K562 (cell line): ENCODE data around the gene GGCT. TPM values are rescaled to one million over a fixed set of nuclear protein-coding genes. Genes with fewer than 3 reads are reported as not detected.

ENCODE experiments used
- ATAC-seq: fragments of 200-7000 bp; cut with Tn5 transposase; 3 replicates; pipeline ENCODE4 v1.9.1; 2020; ENCODE audit warnings: moderate library complexity
- BruUV-seq: library from RNA; stranded (reverse); fragments of 400-500 nt; replicated peaks from 2 replicates; lab custom pipeline; 2021; lab: Mats Ljungman, UMichigan
- CTCF ChIA-PET: fragments of 300-600 bp; formaldehyde crosslinking; extraction: SDS; loops from one replicate; lab custom pipeline; 2021; ENCODE audit warnings: low intra/inter-chr PET ratio; lab: Yijun Ruan, JAX
- POLR2A ChIA-PET: fragments of 300-600, 350-650 bp; sonication (Branson Sonifier 250); formaldehyde crosslinking; extraction: SDS; loops from one replicate; lab custom pipeline; 2021; ENCODE audit warnings: antibody characterized with exemption, inconsistent platforms; lab: Yijun Ruan, JAX
- DNase-seq, 4 experiments: peaks; one replicate each; pipeline versions ENCODE4 v3.0.0 to v3.0.0-alpha.2; 2011 to 2018; ENCODE audit warnings: low spot score in 3 of 4, mixed read lengths in 3 of 4; ENCODE audit errors: extremely low read depth in 1 of 4
- FAIRE-seq: peaks from 2 replicates; lab custom pipeline; 2011; peaks lifted over from hg19 to GRCh38; lab: Jason Lieb, UNC
- H2AFZ ChIP-seq: 2 replicates; pipeline ENCODE4 v1.6.0; 2011; ENCODE audit warnings: low read depth, low read length, control low read depth, inconsistent platforms
- H3K27ac ChIP-seq: fragments of 200-600 bp; 3 replicates; pipeline ENCODE4 v1.8.0; 2011; ENCODE audit warnings: low read depth, mild to moderate bottlenecking, control low read depth, inconsistent platforms, low read length, moderate library complexity, mixed read lengths; ENCODE audit errors: extremely low read depth
- H3K27me3 ChIP-seq, 2 experiments: fragments of 300-600 bp in 1 of 2; 2 replicates in 1 of 2; 3 replicates in 1 of 2; pipeline versions ENCODE4 v1.6.0 to v1.8.0; 2011; ENCODE audit warnings: inconsistent platforms in 2 of 2, low read length in 2 of 2, mild to moderate bottlenecking in 1 of 2, mixed read lengths in 1 of 2, moderate library complexity in 1 of 2; ENCODE audit not compliant: control insufficient read depth in 2 of 2, insufficient read depth in 2 of 2
- H3K36me3 ChIP-seq: fragments of 300-600 bp; 3 replicates; pipeline ENCODE4 v1.8.0; 2011; ENCODE audit warnings: mild to moderate bottlenecking, low read length, inconsistent platforms; ENCODE audit not compliant: control insufficient read depth, insufficient read depth
- H3K4me1 ChIP-seq, 2 experiments: fragments of 200-600 bp in 1 of 2; replicated peaks in 1 of 2; 2 replicates in 1 of 2; 3 replicates in 1 of 2; pipeline versions ENCODE4 v1.5.1 to v1.8.0; 2011; ENCODE audit warnings: inconsistent platforms in 2 of 2, low read length in 2 of 2, mild to moderate bottlenecking in 1 of 2, mixed read lengths in 1 of 2, moderate library complexity in 1 of 2; ENCODE audit not compliant: control insufficient read depth in 2 of 2, insufficient read depth in 2 of 2
- H3K4me2 ChIP-seq: 2 replicates; pipeline ENCODE4 v1.6.1; 2011; ENCODE audit warnings: low read length, control low read depth, inconsistent platforms, mixed read lengths; ENCODE audit not compliant: insufficient read depth
- H3K4me3 ChIP-seq: fragments of 200-600 bp; sonication (generic), shearing (Covaris generic); 2 replicates; pipeline ENCODE4 v1.5.1; 2016; ENCODE audit warnings: control low read depth, inconsistent platforms
- H3K79me2 ChIP-seq: fragments of 200-600 bp; 3 replicates; pipeline ENCODE4 v1.8.0; 2011; ENCODE audit warnings: low read length, inconsistent platforms; ENCODE audit not compliant: control insufficient read depth, insufficient read depth
- H3K9ac ChIP-seq, 2 experiments: 2 replicates each; pipeline versions ENCODE4 v1.6.0 to v1.6.1; 2011; ENCODE audit warnings: low read depth in 2 of 2, low read length in 2 of 2, control low read depth in 1 of 2, inconsistent platforms in 1 of 2, mild to moderate bottlenecking in 1 of 2, mixed read lengths in 1 of 2; ENCODE audit not compliant: insufficient read depth in 1 of 2
- H3K9me1 ChIP-seq: one replicate; pipeline ENCODE4 v1.6.0; 2011; ENCODE audit warnings: inconsistent platforms, mild to moderate bottlenecking, low read length, moderate library complexity; ENCODE audit not compliant: control insufficient read depth, insufficient read depth
- H3K9me3 ChIP-seq: replicated peaks from 2 replicates; pipeline ENCODE4 v1.5.1; 2011; ENCODE audit warnings: low read depth, low read length, inconsistent platforms; ENCODE audit not compliant: control insufficient read depth, insufficient read depth
- H4K20me1 ChIP-seq: replicated peaks from 2 replicates; pipeline ENCODE4 v1.6.1; 2011; ENCODE audit warnings: low read length, inconsistent platforms, mixed read lengths; ENCODE audit not compliant: control insufficient read depth, insufficient read depth
- BACH1 ChIP-seq: fragments of 200-800 bp; sonication (Bioruptor generic); IDR thresholded peaks from 2 replicates; pipeline ENCODE4 v1.6.1; 2016; ENCODE audit warnings: missing genetic modification characterization, missing compliant biosample characterization
- BCOR ChIP-seq: fragments of 450-650 bp; IDR thresholded peaks from 2 replicates; pipeline ENCODE4 v1.6.1; 2016
- CBFA2T2 ChIP-seq: fragments of 450-650 bp; conservative IDR thresholded peaks from 2 replicates; pipeline ENCODE4 v1.6.1; 2017; ENCODE audit warnings: mild to moderate bottlenecking
- EGR1 ChIP-seq: fragments of 450-650 bp; conservative IDR thresholded peaks from 2 replicates; pipeline ENCODE4 v1.6.1; 2017; ENCODE audit warnings: mild to moderate bottlenecking
- FOXK2 ChIP-seq, 2 experiments: fragments of 450-650 bp; IDR thresholded peaks in 1 of 2; conservative IDR thresholded peaks in 1 of 2; 2 replicates each; pipeline ENCODE4 v1.6.1; 2016; ENCODE audit warnings: low read depth in 2 of 2, mild to moderate bottlenecking in 1 of 2
- HDAC1 ChIP-seq, 2 experiments: fragments of 450-650 bp; IDR thresholded peaks; 2 replicates each; pipeline ENCODE4 v1.6.1; 2016 to 2017; ENCODE audit warnings: inconsistent platforms in 1 of 2, mild to moderate bottlenecking in 1 of 2, moderate library complexity in 1 of 2
- HNRNPUL1 ChIP-seq: fragments of 200-400 bp; formaldehyde crosslinking; IDR thresholded peaks from 2 replicates; pipeline ENCODE4 v1.6.1; 2017; ENCODE audit warnings: low read length
- KAT8 ChIP-seq: fragments of 450-650 bp; IDR thresholded peaks from 2 replicates; pipeline ENCODE4 v1.6.1; 2016; ENCODE audit warnings: low read depth, mild to moderate bottlenecking
- MCM7 ChIP-seq, 2 experiments: fragments of 450-650 bp; IDR thresholded peaks; 2 replicates each; pipeline ENCODE4 v1.6.1; 2016 to 2018
- NELFE ChIP-seq: IDR thresholded peaks from 2 replicates; pipeline ENCODE4 v1.6.1; 2011; ENCODE audit warnings: mild to moderate bottlenecking; ENCODE audit not compliant: insufficient read depth, insufficient read length
- PML ChIP-seq: IDR thresholded peaks from 2 replicates; pipeline ENCODE4 v1.6.1; 2012; ENCODE audit warnings: low read length, inconsistent platforms
- SMARCB1 ChIP-seq: IDR thresholded peaks from 2 replicates; pipeline ENCODE4 v1.6.1; 2011; ENCODE audit warnings: improper control_type of control experiment, low read depth; ENCODE audit not compliant: insufficient read length
- TRIM28 ChIP-seq: fragments of 450-650 bp; IDR thresholded peaks from 2 replicates; pipeline ENCODE4 v1.6.1; 2017
- ZNF134 ChIP-seq: fragments of 250-450 bp; sonication (Bioruptor Pico); conservative IDR thresholded peaks from 2 replicates; pipeline ENCODE4 v1.4.0; 2020
- ZNF311 ChIP-seq: fragments of 250-450 bp; sonication (Bioruptor Pico); IDR thresholded peaks from 2 replicates; pipeline ENCODE4 v1.4.0; 2020; ENCODE audit warnings: mild to moderate bottlenecking, moderate library complexity
- ZNF707 ChIP-seq: fragments of 250-450 bp; sonication (Bioruptor Pico); conservative IDR thresholded peaks from 2 replicates; pipeline ENCODE4 v1.8.0; 2022; ENCODE audit warnings: inconsistent platforms, mild to moderate bottlenecking, moderate library complexity
- WGBS: fragments of 100-300 bp; shearing (Covaris generic); methylation state at CpG from one replicate; pipeline ENCODE4 v1.1.6; 2016; ENCODE audit warnings: low coverage, mixed read lengths; ENCODE audit not compliant: insufficient coverage; ENCODE audit errors: missing lambda C conversion rate; 5-methylcytosine and 5-hydroxymethylcytosine counted together
- in situ Hi-C: fragments of 300-500 bp; cut with MboI; formaldehyde crosslinking; loops from 4 replicates; pipeline ENCODE4 v1.15.0; 2018; ENCODE audit warnings: inconsistent platforms, mixed read lengths
- intact Hi-C: fragments of 100-400 bp; cut with micrococcal nuclease; formaldehyde crosslinking; loops from 2 replicates; pipeline ENCODE4 v1.14.2; 2022
- polyA plus RNA-seq, 8 experiments: library from polyadenylated mRNA; depleted of rRNA in 4 of 8; stranded (reverse) in 5 of 8; unstranded in 3 of 8; fragments of >200 nt; fragmentation: Nextera tagmentation in 2 of 8; fragmentation: Illumina TruSeq in 1 of 8; extraction: Ambion mirVana in 2 of 8; extraction: Trizol in 1 of 8; gene quantifications; 2 replicates each; pipeline versions ENCODE4 v1.2.1 to v1.2.3, GENCODE V29; 2011 to 2014; ENCODE audit warnings: inconsistent platforms in 1 of 8, missing spikeins in 1 of 8
- total RNA-seq, 7 experiments: library from RNA; depleted of rRNA in 6 of 7; stranded (reverse); fragments of >200 nt in 6 of 7; fragmentation: Illumina TruSeq in 2 of 7; extraction: Trizol in 2 of 7; gene quantifications; 2 replicates each; pipeline versions ENCODE4 v1.2.1 to v1.2.3, GENCODE V29; 2011 to 2021; ENCODE audit warnings: low replicate concordance in 1 of 7
- TF ChIP-seq, protein P1 (sequence below): fragments of 450-650 bp; IDR thresholded peaks from 2 replicates; pipeline ENCODE4 v1.7.0; 2016; ENCODE audit warnings: borderline replicate concordance
- TF ChIP-seq, protein P2 (sequence below): conservative IDR thresholded peaks from 2 replicates; pipeline ENCODE4 v1.6.1; 2011; ENCODE audit warnings: low read depth, mild to moderate bottlenecking, low read length; ENCODE audit not compliant: control insufficient read depth
- TF ChIP-seq, protein P3 (sequence below): fragments of 450-650 bp; IDR thresholded peaks from 2 replicates; pipeline ENCODE4 v1.6.1; 2018; ENCODE audit warnings: mild to moderate bottlenecking, low read depth; ENCODE audit not compliant: partially characterized antibody
- TF ChIP-seq, protein P4 (sequence below): sonication (generic); formaldehyde crosslinking; IDR thresholded peaks from 2 replicates; pipeline ENCODE4 v1.8.0; 2022; ENCODE audit warnings: mild to moderate bottlenecking, missing genetic modification reagents

Gene GGCT
- total and polyA plus RNA-seq, 9 of the 15 experiments (the other 6 are each of a cell fraction or from before 2014, with no cell fraction given) = 79.0 to 349 (median 136) TPM

DNA sequence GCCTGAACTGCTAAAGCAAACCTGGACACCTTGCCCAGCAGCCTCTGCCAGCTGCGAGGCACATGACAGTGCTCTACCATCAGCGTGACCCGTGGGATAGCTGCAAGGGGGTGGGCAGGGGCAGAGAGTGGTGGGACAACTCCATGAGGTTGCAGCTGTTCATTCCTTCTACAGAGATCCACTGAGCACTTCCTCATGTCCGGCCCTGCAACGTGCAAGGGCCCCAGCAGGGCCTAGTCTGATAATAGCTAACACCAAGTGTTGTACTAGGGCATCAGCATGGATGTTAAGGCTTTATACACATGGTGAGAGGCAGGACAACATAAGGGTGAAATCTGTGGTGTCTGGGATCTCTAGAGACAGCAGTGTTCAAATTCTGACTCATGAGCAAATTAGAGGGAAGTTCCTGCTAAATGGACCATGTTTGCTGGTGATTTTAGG, 40.4 kb downstream of the GGCT start:
- in situ Hi-C loops = no loop called here
- no TSS peak for BruUV-seq

More for the DNA sequence above, 40.4 kb downstream of the GGCT start:
- no peak for FAIRE-seq
- DNase-seq = no peak
- Histone ChIP-seq H3K4me2 (no peak overlapping the region), H3K9me1 (no peaks in the 10 kb centered on the region), H2AFZ (no peak overlapping the region), H3K4me3 (no peak overlapping the region), H3K79me2 (no peaks in the 10 kb centered on the region), H3K9ac (peak overlapping the region in 1 of 2 experiments; percentile 71; a peak in 2 of 4 replicates), H3K9me3 (no peaks in the 10 kb centered on the region), H3K36me3 (no peaks in the 10 kb centered on the region), H3K27ac (no peak overlapping the region)
- 40% methylated on average over 5 of the region's 5 CpGs for WGBS
- ChIA-PET CTCF (no interaction called here), POLR2A (interaction anchor here (0.5 to 0.6 kb wide), 2 partner anchors 14 to 15 kb away, joined by 3 to 6 read pairs; no protein-coding TSS in a partner anchor)
- intact Hi-C loops = no loop called here
- peak; percentile 58 for ATAC-seq
- TF ChIP-seq HDAC1 (IDR thresholded peaks at IDR 0.05) (no peak), HNRNPUL1 (no peak), FOXK2 (conservative IDR thresholded peaks at IDR 0.05 in 1 of 2, IDR thresholded peaks at IDR 0.05 in 1 of 2; ENCODE audit: low read depth in 2 of 2) (no peak), ZNF134 (CRISPR knock-in tag) (no peak), NELFE (no peak), EGR1 (no peak), KAT8 (no peak), PML (no peak), BACH1 (tag) (no peak), ZNF707 (CRISPR knock-in tag) (no peak), CBFA2T2 (no peak), BCOR (no peak), MCM7 (IDR thresholded peaks at IDR 0.05) (no peak), ZNF311 (no peak), SMARCB1 (no peak), TRIM28 (no peak)
- TF ChIP-seq, protein P1, sequence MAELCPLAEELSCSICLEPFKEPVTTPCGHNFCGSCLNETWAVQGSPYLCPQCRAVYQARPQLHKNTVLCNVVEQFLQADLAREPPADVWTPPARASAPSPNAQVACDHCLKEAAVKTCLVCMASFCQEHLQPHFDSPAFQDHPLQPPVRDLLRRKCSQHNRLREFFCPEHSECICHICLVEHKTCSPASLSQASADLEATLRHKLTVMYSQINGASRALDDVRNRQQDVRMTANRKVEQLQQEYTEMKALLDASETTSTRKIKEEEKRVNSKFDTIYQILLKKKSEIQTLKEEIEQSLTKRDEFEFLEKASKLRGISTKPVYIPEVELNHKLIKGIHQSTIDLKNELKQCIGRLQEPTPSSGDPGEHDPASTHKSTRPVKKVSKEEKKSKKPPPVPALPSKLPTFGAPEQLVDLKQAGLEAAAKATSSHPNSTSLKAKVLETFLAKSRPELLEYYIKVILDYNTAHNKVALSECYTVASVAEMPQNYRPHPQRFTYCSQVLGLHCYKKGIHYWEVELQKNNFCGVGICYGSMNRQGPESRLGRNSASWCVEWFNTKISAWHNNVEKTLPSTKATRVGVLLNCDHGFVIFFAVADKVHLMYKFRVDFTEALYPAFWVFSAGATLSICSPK = no peak
- TF ChIP-seq, protein P2, sequence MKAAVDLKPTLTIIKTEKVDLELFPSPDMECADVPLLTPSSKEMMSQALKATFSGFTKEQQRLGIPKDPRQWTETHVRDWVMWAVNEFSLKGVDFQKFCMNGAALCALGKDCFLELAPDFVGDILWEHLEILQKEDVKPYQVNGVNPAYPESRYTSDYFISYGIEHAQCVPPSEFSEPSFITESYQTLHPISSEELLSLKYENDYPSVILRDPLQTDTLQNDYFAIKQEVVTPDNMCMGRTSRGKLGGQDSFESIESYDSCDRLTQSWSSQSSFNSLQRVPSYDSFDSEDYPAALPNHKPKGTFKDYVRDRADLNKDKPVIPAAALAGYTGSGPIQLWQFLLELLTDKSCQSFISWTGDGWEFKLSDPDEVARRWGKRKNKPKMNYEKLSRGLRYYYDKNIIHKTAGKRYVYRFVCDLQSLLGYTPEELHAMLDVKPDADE = no peak
- TF ChIP-seq, protein P3, sequence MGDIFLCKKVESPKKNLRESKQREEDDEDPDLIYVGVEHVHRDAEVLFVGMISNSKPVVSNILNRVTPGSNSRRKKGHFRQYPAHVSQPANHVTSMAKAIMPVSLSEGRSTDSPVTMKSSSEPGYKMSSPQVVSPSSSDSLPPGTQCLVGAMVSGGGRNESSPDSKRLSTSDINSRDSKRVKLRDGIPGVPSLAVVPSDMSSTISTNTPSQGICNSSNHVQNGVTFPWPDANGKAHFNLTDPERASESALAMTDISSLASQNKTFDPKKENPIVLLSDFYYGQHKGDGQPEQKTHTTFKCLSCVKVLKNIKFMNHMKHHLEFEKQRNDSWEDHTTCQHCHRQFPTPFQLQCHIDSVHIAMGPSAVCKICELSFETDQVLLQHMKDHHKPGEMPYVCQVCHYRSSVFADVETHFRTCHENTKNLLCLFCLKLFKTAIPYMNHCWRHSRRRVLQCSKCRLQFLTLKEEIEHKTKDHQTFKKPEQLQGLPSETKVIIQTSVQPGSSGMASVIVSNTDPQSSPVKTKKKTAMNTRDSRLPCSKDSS = no peak
- TF ChIP-seq, protein P4, sequence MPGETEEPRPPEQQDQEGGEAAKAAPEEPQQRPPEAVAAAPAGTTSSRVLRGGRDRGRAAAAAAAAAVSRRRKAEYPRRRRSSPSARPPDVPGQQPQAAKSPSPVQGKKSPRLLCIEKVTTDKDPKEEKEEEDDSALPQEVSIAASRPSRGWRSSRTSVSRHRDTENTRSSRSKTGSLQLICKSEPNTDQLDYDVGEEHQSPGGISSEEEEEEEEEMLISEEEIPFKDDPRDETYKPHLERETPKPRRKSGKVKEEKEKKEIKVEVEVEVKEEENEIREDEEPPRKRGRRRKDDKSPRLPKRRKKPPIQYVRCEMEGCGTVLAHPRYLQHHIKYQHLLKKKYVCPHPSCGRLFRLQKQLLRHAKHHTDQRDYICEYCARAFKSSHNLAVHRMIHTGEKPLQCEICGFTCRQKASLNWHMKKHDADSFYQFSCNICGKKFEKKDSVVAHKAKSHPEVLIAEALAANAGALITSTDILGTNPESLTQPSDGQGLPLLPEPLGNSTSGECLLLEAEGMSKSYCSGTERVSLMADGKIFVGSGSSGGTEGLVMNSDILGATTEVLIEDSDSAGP (CRISPR knock-in tag) = no peak
- TF ChIP-seq, all 486 proteins: peak for 0
- Histone ChIP-seq H3K4me1 (peaks cover under 1 to 4% of the 10 kb centered on the region in 2 experiments; a peak in 3 of 5 replicates), H3K27me3 (no peaks in the 10 kb centered on the region), H4K20me1 (no peaks in the 10 kb centered on the region)
